GM12873 (cell line): Measurements from ENCODE around the gene COPG1.

Source experiments
- CTCF ChIP-seq: IDR thresholded peaks from 2 replicates; pipeline ENCODE4 v1.5.1; 2012; ENCODE audit warnings: low read depth, mild to moderate bottlenecking, moderate library complexity, low read length, control low read depth; ENCODE audit not compliant: insufficient read depth; ENCODE audit errors: missing control alignments

COPG1 gene

GRCh38 chr3:129213238-129213637 lies 36.2 kb upstream of the COPG1 start:
- no peak for TF ChIP-seq CTCF

GRCh38 chr3:129218742-129219141 lies 30.7 kb upstream of the COPG1 start:
- no peak for TF ChIP-seq CTCF

GRCh38 chr3:129224984-129225393 lies 24.4 kb upstream of the COPG1 start:
- no peak for TF ChIP-seq CTCF

DNA sequence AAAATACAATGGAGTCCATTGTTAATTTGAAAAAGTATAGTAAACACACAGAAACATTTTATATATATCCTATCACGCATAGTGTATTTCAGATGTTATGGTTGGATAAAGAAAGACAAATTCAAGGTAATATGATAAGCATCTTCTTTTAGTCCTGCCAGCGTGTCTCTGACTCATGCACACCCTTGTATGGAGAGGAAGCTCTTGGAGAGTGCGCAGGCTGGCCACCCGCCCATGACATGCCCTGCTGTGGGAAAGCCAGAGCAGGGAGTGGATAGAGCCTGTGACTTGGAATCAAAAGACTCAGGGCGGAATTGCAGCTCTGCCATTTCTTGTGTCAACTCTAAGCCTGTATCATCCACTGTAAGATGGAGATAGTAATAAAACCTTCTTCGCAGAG lies 23.0 kb upstream of the COPG1 start:
- TF ChIP-seq CTCF, result no peak

GRCh38 chr3:129228891-129229585 lies 20.4 kb upstream of the COPG1 start:
- no peak for TF ChIP-seq CTCF

- no peak for TF ChIP-seq CTCF
These were observed 18.9 kb upstream of the COPG1 start for GRCh38 chr3:129230311-129231019.

DNA sequence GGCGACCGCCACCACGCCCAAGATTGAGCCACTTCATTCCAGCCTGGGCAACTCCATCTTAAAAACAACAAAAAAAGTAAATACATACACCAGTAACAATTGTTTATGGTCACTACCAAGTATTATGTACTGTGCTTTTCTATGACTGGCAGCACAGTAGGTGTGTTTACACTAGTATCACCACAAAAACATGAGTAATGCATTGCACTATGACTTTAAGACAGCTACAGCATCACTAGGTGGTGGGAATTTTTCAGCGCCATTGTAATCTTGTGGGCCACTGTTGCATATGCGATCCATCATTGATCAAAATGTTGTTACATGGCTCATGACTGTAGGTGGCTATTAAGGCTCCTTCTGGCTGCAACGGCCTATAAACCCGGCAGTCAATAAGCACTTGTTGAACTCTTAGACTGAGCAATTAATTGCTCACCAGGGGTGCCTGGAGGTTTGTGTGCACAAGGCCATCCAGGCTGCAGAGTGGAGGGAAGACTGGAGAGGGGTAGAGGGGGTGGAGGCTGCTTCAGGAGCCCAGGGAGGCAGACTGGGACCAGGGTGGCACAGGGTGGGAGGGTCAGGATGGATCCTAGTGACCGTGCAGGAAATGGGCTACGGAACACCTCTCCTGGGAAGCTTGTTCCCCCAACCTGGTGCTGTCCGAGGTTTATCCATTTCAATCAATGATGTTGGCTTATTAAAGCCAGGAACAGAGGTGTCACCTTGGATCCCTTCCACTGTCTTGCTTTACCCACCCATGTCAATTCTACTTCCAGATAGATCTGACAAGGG lies 17.9 kb upstream of the COPG1 start:
- TF ChIP-seq CTCF, result no peak
